ENCODE measurements around the gene STXBP6. TPM values are rescaled to one million over a fixed set of nuclear protein-coding genes. Genes with fewer than 3 reads are reported as not detected.

The STXBP6 gene
- total RNA-seq, 1 donor from 2014 or later = 29.4 TPM

- no peak for DNase-seq
- TF ChIP-seq CTCF (IDR thresholded peaks at IDR 0.05) = no peak
- no peaks in the 10 kb centered on the region for H3K36me3 ChIP-seq
- H3K27me3 ChIP-seq (ENCODE audit: low read depth) = peaks cover 13% of the 10 kb centered on the region
- intact Hi-C loops (cut with DNase I) = no loop called here
- H3K4me1 ChIP-seq = peaks cover 7% of the 10 kb centered on the region
- no peak overlapping the region for H3K27ac ChIP-seq
- no peak for ATAC-seq
- H3K4me3 ChIP-seq = no peak overlapping the region
- H3K9me3 ChIP-seq = no peaks in the 10 kb centered on the region
Observed at GRCh38 chr14:25056688-25057078, 6.7 kb upstream of the STXBP6 start.

GRCh38 chr14:25055992-25056687 is 6.2 kb upstream of the STXBP6 start:
- Histone ChIP-seq H3K9me3 (no peaks in the 10 kb centered on the region), H3K27me3 (ENCODE audit: low read depth) (peaks cover 18% of the 10 kb centered on the region), H3K36me3 (no peaks in the 10 kb centered on the region), H3K4me3 (no peak overlapping the region), H3K4me1 (peaks cover 11% of the 10 kb centered on the region), H3K27ac (no peak overlapping the region)
- intact Hi-C loops (cut with DNase I) = no loop called here
- DNase-seq (no peak), ATAC-seq (no peak)
- no peak for TF ChIP-seq CTCF (IDR thresholded peaks at IDR 0.05)

- no peak overlapping the region for H3K4me3 ChIP-seq
- no peak overlapping the region for H3K27ac ChIP-seq
- intact Hi-C loops (cut with DNase I) = no loop called here
- no peaks in the 10 kb centered on the region for H3K9me3 ChIP-seq
- TF ChIP-seq CTCF (IDR thresholded peaks at IDR 0.05) = no peak
- H3K27me3 ChIP-seq (ENCODE audit: low read depth) = peaks cover 27% of the 10 kb centered on the region
- DNase-seq (no peak), ATAC-seq (no peak)
- H3K36me3 ChIP-seq = no peaks in the 10 kb centered on the region
- peaks cover 21% of the 10 kb centered on the region for H3K4me1 ChIP-seq
Observed at GRCh38 chr14:25055005-25055404, 5.1 kb upstream of the STXBP6 start.

GRCh38 chr14:25053585-25053984 is 3.6 kb upstream of the STXBP6 start:
- peaks cover 41% of the 10 kb centered on the region for H3K27me3 ChIP-seq (ENCODE audit: low read depth)
- no peak for DNase-seq
- TF ChIP-seq CTCF (IDR thresholded peaks at IDR 0.05) = no peak
- no peak overlapping the region for H3K4me3 ChIP-seq
- no peaks in the 10 kb centered on the region for H3K36me3 ChIP-seq
- intact Hi-C loops (cut with DNase I) = no loop called here
- H3K27ac ChIP-seq = no peak overlapping the region
- peaks cover 32% of the 10 kb centered on the region for H3K4me1 ChIP-seq
- no peaks in the 10 kb centered on the region for H3K9me3 ChIP-seq
- no peak for ATAC-seq

- Histone ChIP-seq H3K9me3 (no peaks in the 10 kb centered on the region), H3K4me3 (no peak overlapping the region), H3K4me1 (peaks cover 32% of the 10 kb centered on the region), H3K27me3 (ENCODE audit: low read depth) (peaks cover 41% of the 10 kb centered on the region), H3K27ac (no peak overlapping the region), H3K36me3 (no peaks in the 10 kb centered on the region)
- intact Hi-C loops (cut with DNase I) = no loop called here
- no peak for TF ChIP-seq CTCF (IDR thresholded peaks at IDR 0.05)
- ATAC-seq (no peak), DNase-seq (no peak)
Observed at GRCh38 chr14:25052921-25053320, 3.0 kb upstream of the STXBP6 start.

Data from lower lobe of right lung (tissue), 2 donors.